ENCODE measurements around the gene ELMO1. TPM values are rescaled to one million over a fixed set of nuclear protein-coding genes. Genes with fewer than 3 reads are reported as not detected.
A peak's percentile ranks its signal among the peaks of the same experiment; 100 is the strongest.

The ELMO1 gene
- total and polyA plus RNA-seq, 2 experiments from 2014 or later: 9.6 to 10.8 TPM

GRCh38 chr7:37285706-37286453 lies 162.8 kb downstream of the ELMO1 start:
- Histone ChIP-seq H3K36me3 (no peaks in the 10 kb centered on the region), H3K27me3 (no peaks in the 10 kb centered on the region), H3K4me1 (ENCODE audit: low read depth) (peaks cover 29% of the 10 kb centered on the region), H3K4me3 (no peak overlapping the region), H3K9me3 (ENCODE audit: low read depth) (no peaks in the 10 kb centered on the region), H3K27ac (peak overlapping the region; percentile 61)
- DNase-seq (ENCODE audit: low read depth in 1 of 2, low spot score in 1 of 2): peak; percentile 46 to 47
- TF ChIP-seq CTCF (IDR thresholded peaks at IDR 0.05; ENCODE audit: low read depth, low read length): no peak

GRCh38 chr7:37284805-37285231 lies 163.8 kb downstream of the ELMO1 start:
- no peaks in the 10 kb centered on the region for H3K27me3 ChIP-seq
- H3K27ac ChIP-seq: no peak overlapping the region
- H3K36me3 ChIP-seq: no peaks in the 10 kb centered on the region
- peak; percentile 83 for TF ChIP-seq CTCF (IDR thresholded peaks at IDR 0.05; ENCODE audit: low read depth, low read length)
- no peaks in the 10 kb centered on the region for H3K9me3 ChIP-seq (ENCODE audit: low read depth)
- no peak overlapping the region for H3K4me3 ChIP-seq
- H3K4me1 ChIP-seq (ENCODE audit: low read depth): peaks cover 29% of the 10 kb centered on the region
- DNase-seq (ENCODE audit: low read depth in 1 of 2, low spot score in 1 of 2): peak; percentile 69 to 71

- no peak overlapping the region for H3K4me3 ChIP-seq
- no peaks in the 10 kb centered on the region for H3K9me3 ChIP-seq (ENCODE audit: low read depth)
- DNase-seq (ENCODE audit: low read depth in 1 of 2, low spot score in 1 of 2): no peak
- no peak overlapping the region for H3K27ac ChIP-seq
- no peaks in the 10 kb centered on the region for H3K27me3 ChIP-seq
- H3K4me1 ChIP-seq (ENCODE audit: low read depth): peaks cover 25% of the 10 kb centered on the region
- TF ChIP-seq CTCF (IDR thresholded peaks at IDR 0.05; ENCODE audit: low read depth, low read length): no peak
- H3K36me3 ChIP-seq: no peaks in the 10 kb centered on the region
Measured at GRCh38 chr7:37284285-37284684, 164.4 kb downstream of the ELMO1 start.

- TF ChIP-seq CTCF (IDR thresholded peaks at IDR 0.05; ENCODE audit: low read depth, low read length): no peak
- H3K4me1 ChIP-seq (ENCODE audit: low read depth): peaks cover 20% of the 10 kb centered on the region
- no peaks in the 10 kb centered on the region for H3K9me3 ChIP-seq (ENCODE audit: low read depth)
- no peak overlapping the region for H3K4me3 ChIP-seq
- no peaks in the 10 kb centered on the region for H3K36me3 ChIP-seq
- DNase-seq (ENCODE audit: low read depth in 1 of 2, low spot score in 1 of 2): no peak
- no peak overlapping the region for H3K27ac ChIP-seq
- H3K27me3 ChIP-seq: no peaks in the 10 kb centered on the region
Measured at GRCh38 chr7:37283716-37284115, 164.9 kb downstream of the ELMO1 start.

- peaks cover 20% of the 10 kb centered on the region for H3K4me1 ChIP-seq (ENCODE audit: low read depth)
- H3K9me3 ChIP-seq (ENCODE audit: low read depth): no peaks in the 10 kb centered on the region
Measured at GRCh38 chr7:37282927-37283326, 165.7 kb downstream of the ELMO1 start.

More at GRCh38 chr7:37282927-37283326, 165.7 kb downstream of the ELMO1 start:
- Histone ChIP-seq H3K27ac (no peak overlapping the region), H3K27me3 (no peaks in the 10 kb centered on the region), H3K36me3 (no peaks in the 10 kb centered on the region), H3K4me3 (no peak overlapping the region)
- TF ChIP-seq CTCF (IDR thresholded peaks at IDR 0.05; ENCODE audit: low read depth, low read length): no peak
- no peak for DNase-seq (ENCODE audit: low read depth in 1 of 2, low spot score in 1 of 2)
